NOMO-1 (cell line): ENCODE data around the gene TAGLN3.
"Not testable (repeated sequence)": the region's sequence is repeated elsewhere in the genome, so short reads cannot be mapped to it uniquely, and the experiment has no call there.

Experiments
- DNase-seq, 2 experiments: peaks; one replicate each; lab custom pipeline; 2025; ENCODE audit not compliant: unreplicated experiment in 2 of 2; lab: John Stamatoyannopoulos, UW

TAGLN3 gene

GRCh38 chr3:112007633-112008032 lies 8.9 kb downstream of the TAGLN3 start:
- DNase-seq: no peak

GRCh38 chr3:112009670-112010069 lies 10.9 kb downstream of the TAGLN3 start:
- DNase-seq: no peak

GRCh38 chr3:112010636-112011035 lies 11.9 kb downstream of the TAGLN3 start:
- DNase-seq: no peak

- no peak for DNase-seq
These were observed 12.7 kb downstream of the TAGLN3 start for GRCh38 chr3:112011376-112011940.

GRCh38 chr3:112012205-112012992 lies 13.7 kb downstream of the TAGLN3 start:
- DNase-seq: no peak

- peak; percentile 19 to 24 for DNase-seq
These were observed 14.5 kb downstream of the TAGLN3 start for GRCh38 chr3:112013058-112013783.

- no peak for DNase-seq
These were observed 15.0 kb downstream of the TAGLN3 start for GRCh38 chr3:112013784-112014143.

GRCh38 chr3:112017091-112017490 lies 18.4 kb downstream of the TAGLN3 start:
- DNase-seq: no peak

GRCh38 chr3:112018712-112019111 lies 20.0 kb downstream of the TAGLN3 start:
- DNase-seq: no peak

GRCh38 chr3:112019716-112020115 lies 21.0 kb downstream of the TAGLN3 start:
- no peak for DNase-seq

- DNase-seq: no peak
These were observed 22.0 kb downstream of the TAGLN3 start for GRCh38 chr3:112020674-112021085.

- no peak for DNase-seq
These were observed 28.4 kb downstream of the TAGLN3 start for GRCh38 chr3:112027142-112027541.

- DNase-seq: no peak
These were observed 29.1 kb downstream of the TAGLN3 start for GRCh38 chr3:112027826-112028225.

GRCh38 chr3:112030901-112031300 lies 32.2 kb downstream of the TAGLN3 start:
- DNase-seq: no peak

- no peak for DNase-seq
These were observed 33.5 kb downstream of the TAGLN3 start for GRCh38 chr3:112032098-112032731.

- no peak for DNase-seq
These were observed 35.7 kb downstream of the TAGLN3 start, which contains the start of gene TMPRSS7 for GRCh38 chr3:112034436-112034835. Gene TMPRSS7, plus strand, starts transcription at chr3:112034736. Its CDS starts 110 bp downstream, at chr3:112034846.

- no peak for DNase-seq
These were observed 36.5 kb downstream of the TAGLN3 start for GRCh38 chr3:112035241-112035640.

GRCh38 chr3:112037194-112037593 lies 38.5 kb downstream of the TAGLN3 start:
- not testable (repeated sequence) for DNase-seq

GRCh38 chr3:112038863-112039262 lies 40.1 kb downstream of the TAGLN3 start:
- DNase-seq: no peak

- no peak for DNase-seq
These were observed 42.6 kb downstream of the TAGLN3 start for GRCh38 chr3:112041321-112041720.

GRCh38 chr3:112042842-112043280 lies 44.1 kb downstream of the TAGLN3 start:
- DNase-seq: no peak
